OCI-LY7 (cell line): ENCODE measurements around the gene HCFC1R1. TPM values are rescaled to one million over a fixed set of nuclear protein-coding genes. Genes with fewer than 3 reads are reported as not detected.

ENCODE experiments used
- BruUV-seq: library from RNA; stranded (reverse); fragments of 400-500 nt; replicated peaks from 2 replicates; lab custom pipeline; 2021; lab: Mats Ljungman, UMichigan
- CTCF ChIA-PET: fragments of 300-600 bp; sonication (Branson Sonifier 250); formaldehyde crosslinking; loops from one replicate; lab custom pipeline; 2022; ENCODE audit warnings: antibody characterized with exemption; ENCODE audit not compliant: unreplicated experiment; lab: Charles Lee
- POLR2A ChIA-PET: fragments of 300-600 bp; sonication (Branson Sonifier 250); formaldehyde crosslinking; loops from one replicate; lab custom pipeline; 2022; ENCODE audit warnings: antibody characterized with exemption; lab: Charles Lee
- DNase-seq: peaks from one replicate; pipeline ENCODE4 v3.0.0-alpha.2; 2015; ENCODE audit warnings: low spot score
- H2AFZ ChIP-seq: fragments of 200-600 bp; sonication (generic), shearing (Covaris generic); 2 replicates; pipeline ENCODE4 v1.6.1; 2014; ENCODE audit warnings: mild to moderate bottlenecking, antibody characterized with exemption, low read length, moderate library complexity
- H3K27ac ChIP-seq: fragments of 200-600 bp; sonication (generic); 2 replicates; pipeline ENCODE4 v1.5.1; 2014; ENCODE audit warnings: mixed run types, low read depth, mild to moderate bottlenecking, moderate library complexity, low read length, inconsistent platforms; ENCODE audit not compliant: poor library complexity, severe bottlenecking
- H3K36me3 ChIP-seq: fragments of 200-600 bp; sonication (generic); 2 replicates; pipeline ENCODE4 v1.6.1; 2014; ENCODE audit warnings: mild to moderate bottlenecking, antibody characterized with exemption, low read length, moderate library complexity, mixed read lengths; ENCODE audit not compliant: insufficient read depth
- H3K4me1 ChIP-seq: fragments of 200-600 bp; sonication (generic); 2 replicates; pipeline ENCODE4 v1.5.1; 2014; ENCODE audit warnings: mild to moderate bottlenecking, low read length; ENCODE audit not compliant: insufficient read depth, poor library complexity, severe bottlenecking
- H3K4me2 ChIP-seq: fragments of 200-600 bp; sonication (generic); 2 replicates; pipeline ENCODE4 v1.6.1; 2014; ENCODE audit warnings: mild to moderate bottlenecking, low read length
- H3K4me3 ChIP-seq: fragments of 200-600 bp; sonication (generic); 2 replicates; pipeline ENCODE4 v1.5.1; 2014; ENCODE audit warnings: mild to moderate bottlenecking, low read depth, low read length; ENCODE audit not compliant: poor library complexity, severe bottlenecking
- H3K79me2 ChIP-seq: fragments of 200-600 bp; sonication (generic); 2 replicates; pipeline ENCODE4 v1.6.1; 2016; ENCODE audit warnings: low read depth, mild to moderate bottlenecking, low read length, moderate library complexity, mixed read lengths; ENCODE audit not compliant: insufficient read depth
- H3K9me2 ChIP-seq: fragments of 200-600 bp; sonication (generic); 2 replicates; pipeline ENCODE4 v1.6.1; 2016; ENCODE audit warnings: mild to moderate bottlenecking, low read length, mixed read lengths; ENCODE audit not compliant: insufficient read depth
- H3K9me3 ChIP-seq: fragments of 200-600 bp; sonication (generic); 2 replicates; pipeline ENCODE4 v1.6.1; 2014; ENCODE audit warnings: mild to moderate bottlenecking, mixed run types, low read length, mixed read lengths
- H4K20me1 ChIP-seq: fragments of 200-600 bp; sonication (generic); 2 replicates; pipeline ENCODE4 v1.6.1; 2014; ENCODE audit warnings: mild to moderate bottlenecking, antibody characterized with exemption, low read length, moderate library complexity, mixed read lengths; ENCODE audit not compliant: insufficient read depth
- CTCF ChIP-seq: fragments of 200-600 bp; sonication (generic); conservative IDR thresholded peaks from 2 replicates; pipeline ENCODE4 v1.5.1; 2014; ENCODE audit warnings: mild to moderate bottlenecking, antibody characterized with exemption, low read length, moderate library complexity, mixed read lengths
- EZH2phosphoT487 ChIP-seq: fragments of 200-600 bp; sonication (generic); IDR thresholded peaks from 2 replicates; pipeline ENCODE4 v1.6.1; 2018; ENCODE audit warnings: low read depth, borderline replicate concordance, mild to moderate bottlenecking, mixed run types, antibody characterized with exemption, low read length, moderate library complexity, mixed read lengths
- intact Hi-C: fragments of 100-400 bp; cut with micrococcal nuclease; formaldehyde crosslinking; loops from one replicate; pipeline ENCODE4 v1.10.0; 2022; ENCODE audit not compliant: unreplicated experiment
- total RNA-seq, 2 experiments: library from RNA; depleted of rRNA in 1 of 2; stranded (reverse); fragments of >200 nt in 1 of 2; shearing (Covaris generic) in 1 of 2; gene quantifications; 2 replicates each; pipeline ENCODE4 v1.2.3, GENCODE V29; 2014 to 2022

Gene HCFC1R1
- total RNA-seq, 2 experiments from 2014 or later = 29.1 to 39.4 TPM

- no peaks in the 10 kb centered on the region for H3K9me3 ChIP-seq
These were observed 18.6 kb upstream of the HCFC1R1 start for GRCh38 chr16:3042376-3042775.

GRCh38 chr16:3038896-3039295, 15.2 kb upstream of the HCFC1R1 start:
- ChIA-PET CTCF (interaction anchor here (1.3 kb wide), 1 partner anchor 11 kb away, joined by 9 read pairs; no protein-coding TSS in a partner anchor), POLR2A (no interaction called here)
- intact Hi-C loops = no loop called here
- H3K36me3 ChIP-seq = no peaks in the 10 kb centered on the region
- no peak overlapping the region for H3K4me3 ChIP-seq
- no peaks in the 10 kb centered on the region for H3K9me2 ChIP-seq
- no peaks in the 10 kb centered on the region for H3K9me3 ChIP-seq
- H3K27ac ChIP-seq = no peak overlapping the region
- no peak overlapping the region for H3K4me2 ChIP-seq
- H2AFZ ChIP-seq = no peak overlapping the region
- TF ChIP-seq CTCF (no peak), EZH2phosphoT487 (no peak)
- no peaks in the 10 kb centered on the region for H4K20me1 ChIP-seq
- no TSS peak for BruUV-seq
- DNase-seq = no peak
- no peaks in the 10 kb centered on the region for H3K79me2 ChIP-seq
- no peaks in the 10 kb centered on the region for H3K4me1 ChIP-seq

More at GRCh38 chr16:3042376-3042775, 18.6 kb upstream of the HCFC1R1 start:
- CTCF ChIA-PET = interaction anchor here (0.6 kb wide), 1 partner anchor 10 kb away, joined by 3 read pairs; no protein-coding TSS in a partner anchor
- Histone ChIP-seq H3K27ac (no peak overlapping the region), H3K36me3 (no peaks in the 10 kb centered on the region), H2AFZ (no peak overlapping the region), H3K4me2 (no peak overlapping the region), H3K4me1 (peaks cover 9% of the 10 kb centered on the region), H3K9me2 (no peaks in the 10 kb centered on the region), H3K79me2 (no peaks in the 10 kb centered on the region), H3K4me3 (no peak overlapping the region), H4K20me1 (no peaks in the 10 kb centered on the region)
- TF ChIP-seq EZH2phosphoT487 (no peak), CTCF (no peak)
- POLR2A ChIA-PET = interaction anchor here (0.6 kb wide), 1 partner anchor 1227 kb away, joined by 3 read pairs; no protein-coding TSS in a partner anchor
- intact Hi-C loops = no loop called here
- BruUV-seq = no TSS peak
- DNase-seq = no peak

- Histone ChIP-seq H3K9me2 (no peaks in the 10 kb centered on the region), H3K36me3 (no peaks in the 10 kb centered on the region), H3K4me3 (no peak overlapping the region), H3K79me2 (no peaks in the 10 kb centered on the region), H3K27ac (no peak overlapping the region), H3K9me3 (no peaks in the 10 kb centered on the region), H4K20me1 (no peaks in the 10 kb centered on the region), H3K4me1 (no peaks in the 10 kb centered on the region), H2AFZ (no peak overlapping the region), H3K4me2 (no peak overlapping the region)
- no peak for TF ChIP-seq EZH2phosphoT487
- no peak for TF ChIP-seq CTCF
- no peak for DNase-seq
- ChIA-PET CTCF (interaction anchor here (1.3 kb wide), 1 partner anchor 10 kb away, joined by 9 read pairs; no protein-coding TSS in a partner anchor), POLR2A (no interaction called here)
- intact Hi-C loops = no loop called here
- BruUV-seq = no TSS peak
These were observed 14.5 kb upstream of the HCFC1R1 start for GRCh38 chr16:3038256-3038655.
